Lung (tissue), 12 donors: ENCODE data around the gene BMX. TPM values are rescaled to one million over a fixed set of nuclear protein-coding genes. Genes with fewer than 3 reads are reported as not detected.

Experiments
- ATAC-seq: fragments of 200-7000 bp; cut with Tn5 transposase; one replicate; pipeline ENCODE4 v1.9.1; 2020; ENCODE audit warnings: moderate number of reproducible peaks; ENCODE audit not compliant: insufficient read depth, low FRiP score
- DNase-seq, 3 donors: peaks; one replicate each; pipeline ENCODE4 v3.0.0-alpha.2; 2013 to 2017
- H3K27ac ChIP-seq, 2 donors: one replicate each; pipeline ENCODE4 v1.5.1; 2013; ENCODE audit warnings: mild to moderate bottlenecking in 2 of 2, moderate library complexity in 2 of 2, control low read depth in 1 of 2, inconsistent platforms in 1 of 2, low read depth in 1 of 2, low read length in 1 of 2
- H3K27me3 ChIP-seq, 3 donors: one replicate each; pipeline ENCODE4 v1.5.1; 2013; ENCODE audit warnings: low read length in 2 of 3; ENCODE audit not compliant: control insufficient read depth in 3 of 3, insufficient read depth in 3 of 3
- H3K36me3 ChIP-seq, 4 donors: one replicate each; pipeline ENCODE4 v1.5.1; 2013; ENCODE audit warnings: low read length in 4 of 4, mild to moderate bottlenecking in 1 of 4, moderate library complexity in 1 of 4; ENCODE audit not compliant: control insufficient read depth in 4 of 4, insufficient read depth in 4 of 4
- H3K4me1 ChIP-seq, 5 donors: one replicate each; pipeline ENCODE4 v1.5.1; 2013; ENCODE audit warnings: low read length in 5 of 5, mild to moderate bottlenecking in 2 of 5, moderate library complexity in 1 of 5; ENCODE audit not compliant: control insufficient read depth in 5 of 5, insufficient read depth in 5 of 5
- H3K4me3 ChIP-seq: one replicate; pipeline ENCODE4 v1.5.1; 2013; ENCODE audit warnings: mild to moderate bottlenecking, control low read depth, moderate library complexity
- H3K9ac ChIP-seq, 2 donors: one replicate each; pipeline ENCODE4 v1.5.1; 2013; ENCODE audit warnings: low read length in 2 of 2, control low read depth in 1 of 2; ENCODE audit not compliant: insufficient read depth in 1 of 2
- H3K9me3 ChIP-seq, 4 donors: one replicate each; pipeline ENCODE4 v1.5.1; 2013; ENCODE audit warnings: low read length in 3 of 4, mild to moderate bottlenecking in 1 of 4, moderate library complexity in 1 of 4; ENCODE audit not compliant: control insufficient read depth in 4 of 4, insufficient read depth in 3 of 4
- CTCF ChIP-seq: IDR thresholded peaks from 2 replicates; pipeline ENCODE4 v1.5.1; 2012; ENCODE audit warnings: mild to moderate bottlenecking; ENCODE audit errors: control extremely low read depth, extremely low read depth
- WGBS, 2 donors: extraction: QIAGEN DNeasy Blood & Tissue Kit; methylation state at CpG; one replicate each; pipeline ENCODE4 v1.1.7; 2013; 5-methylcytosine and 5-hydroxymethylcytosine counted together
- polyA plus RNA-seq, 2 donors: library from polyadenylated mRNA; stranded (reverse); fragments of 200-250 nt; gene quantifications; one replicate each; pipeline ENCODE4 v1.2.1, GENCODE V29; 2013
- total RNA-seq, 2 donors: library from RNA; depleted of rRNA in 1 of 2; stranded (reverse); fragments of >200 nt in 1 of 2; gene quantifications; one replicate each; pipeline ENCODE4 v1.2.1, GENCODE V29; 2014 to 2021
- donor health status: control.
- donor health status: control.
- donor health status: Bipolar disorder and iron deficiency.
- donor health status: healthy.
- donor health status: DM: yes; HTN: yes; CAD: no.

The BMX gene
- total and polyA plus RNA-seq, 4 donors = 1.4 to 4.0 (median 2.5) TPM

GRCh38 chrX:15567267-15567666 is 66.7 kb downstream of the BMX start:
- Histone ChIP-seq H3K27ac (no peak overlapping the region), H3K9me3 (no peaks in the 10 kb centered on the region), H3K9ac (no peak overlapping the region), H3K4me1 (no peaks in the 10 kb centered on the region), H3K36me3 (no peaks in the 10 kb centered on the region), H3K4me3 (no peak overlapping the region), H3K27me3 (peaks cover 2 to 45% (median 23%) of the 10 kb centered on the region in 3 donors)
- 55 to 76% methylated on average over 1 of the region's 1 CpG for WGBS, 2 donors
- ATAC-seq (no peak), DNase-seq (no peak)
- no peak for TF ChIP-seq CTCF

- no peak for TF ChIP-seq CTCF
- Histone ChIP-seq H3K4me1 (no peaks in the 10 kb centered on the region), H3K9me3 (no peaks in the 10 kb centered on the region), H3K4me3 (no peak overlapping the region), H3K9ac (no peak overlapping the region), H3K27ac (no peak overlapping the region), H3K27me3 (peaks cover 2 to 52% (median 27%) of the 10 kb centered on the region in 3 donors), H3K36me3 (no peaks in the 10 kb centered on the region)
- ATAC-seq = no peak
- WGBS, 2 donors = 43 to 64% methylated on average over 7 of the region's 7 CpGs
- peak in 2 of 3 donors; percentile 44 to 62 for DNase-seq
Measured at GRCh38 chrX:15567886-15568616, 67.4 kb downstream of the BMX start.

- 25 to 62% methylated on average over 1 of the region's 1 CpG for WGBS, 2 donors
- no peak for DNase-seq
- H3K36me3 ChIP-seq = no peaks in the 10 kb centered on the region
Measured at GRCh38 chrX:15570145-15570544, 69.5 kb downstream of the BMX start.

More at GRCh38 chrX:15570145-15570544, 69.5 kb downstream of the BMX start:
- no peaks in the 10 kb centered on the region for H3K4me1 ChIP-seq
- no peak overlapping the region for H3K4me3 ChIP-seq
- ATAC-seq = no peak
- H3K9me3 ChIP-seq = no peaks in the 10 kb centered on the region
- H3K27ac ChIP-seq = no peak overlapping the region
- no peak overlapping the region for H3K9ac ChIP-seq
- TF ChIP-seq CTCF = no peak
- peaks cover 2 to 56% (median 31%) of the 10 kb centered on the region in 3 donors for H3K27me3 ChIP-seq
